22Rv1 (cell line): ENCODE data around the gene GNAS.

Source experiments
- CTCF ChIP-seq: fragments of 450-650 bp; IDR thresholded peaks from 2 replicates; pipeline ENCODE4 v1.5.1; 2017; ENCODE audit warnings: mild to moderate bottlenecking
- ZFX ChIP-seq: fragments of 450-650 bp; IDR thresholded peaks from 2 replicates; pipeline ENCODE4 v1.6.1; 2017; ENCODE audit warnings: antibody characterized with exemption, borderline replicate concordance

GRCh38 chr20:58810116-58810878 lies 42.2 kb upstream of the GNAS start:
- TF ChIP-seq CTCF (no peak), ZFX (no peak)
